Activated CD4-positive, CD25-positive, alpha-beta regulatory T cell treated with anti-CD3 and anti-CD28 coated beads, Interleukin-2, amount 50 U/mL, for 16 hours (primary cell): Measurements from ENCODE around the gene RPP30.
"Not testable (repeated sequence)": the region's sequence is repeated elsewhere in the genome, so short reads cannot be mapped to it uniquely, and the experiment has no call there.

Experiments used
- DNase-seq: peaks from one replicate; pipeline ENCODE4 v3.0.0-alpha.2; 2020; ENCODE audit warnings: low read depth, low spot score

RPP30 gene

DNA sequence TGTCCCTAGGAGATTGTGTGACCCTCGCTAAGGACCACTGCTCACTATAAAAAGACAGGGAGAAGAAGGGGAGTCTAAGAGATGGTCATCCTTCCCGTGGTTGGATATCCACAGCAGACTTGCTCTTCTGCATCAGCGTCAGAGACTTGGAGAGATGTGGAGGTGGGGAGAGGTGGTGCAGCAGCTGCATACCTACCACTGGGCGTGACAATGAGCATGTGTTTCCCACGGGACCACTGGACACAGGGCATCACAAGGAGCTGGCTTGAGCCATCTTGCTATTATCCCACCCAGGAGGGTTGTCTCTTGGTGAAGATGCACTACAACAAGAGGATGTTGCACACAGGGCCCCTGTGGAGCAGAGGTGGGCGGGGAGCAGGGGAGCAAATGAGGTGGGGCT lies 67.9 kb downstream of the RPP30 start:
- DNase-seq, result no peak

DNA sequence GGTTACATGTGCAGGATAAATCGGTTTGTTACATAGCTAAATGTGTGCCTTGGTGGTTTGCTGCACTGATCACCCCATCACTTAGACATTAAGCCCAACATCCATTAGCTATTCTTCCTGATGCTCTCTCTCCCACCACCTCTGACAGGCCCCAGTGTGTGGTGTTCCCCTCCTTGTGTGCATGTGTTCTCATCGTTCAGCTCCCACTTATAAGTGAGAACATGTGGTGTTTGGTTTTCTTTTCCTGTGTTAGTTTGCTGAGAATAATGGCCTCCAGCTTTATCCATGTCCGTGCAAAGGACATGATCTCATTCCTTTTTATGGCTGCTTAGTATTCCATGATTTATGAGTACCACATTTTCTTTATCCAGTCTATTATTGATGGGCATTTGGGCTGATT lies 71.2 kb downstream of the RPP30 start:
- not testable (repeated sequence) for DNase-seq

DNA sequence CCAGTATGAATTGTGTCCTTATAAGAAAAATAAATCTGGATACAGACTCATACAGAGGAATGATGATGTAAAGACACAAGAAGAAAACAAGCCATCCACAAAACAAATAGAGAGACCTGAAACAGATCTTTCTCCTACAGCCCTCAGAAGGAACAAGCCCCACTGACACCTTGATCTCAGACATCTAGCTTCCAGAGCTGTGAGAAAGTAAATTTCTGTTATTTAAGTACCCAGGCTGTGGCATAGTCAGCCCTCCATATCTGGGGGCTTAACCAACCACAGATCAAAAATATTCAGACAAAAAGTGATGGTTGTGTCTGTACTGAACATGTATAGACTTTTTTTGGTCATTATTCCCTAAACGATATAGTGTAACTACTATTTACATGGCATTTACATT lies 73.0 kb downstream of the RPP30 start:
- no peak for DNase-seq

DNA sequence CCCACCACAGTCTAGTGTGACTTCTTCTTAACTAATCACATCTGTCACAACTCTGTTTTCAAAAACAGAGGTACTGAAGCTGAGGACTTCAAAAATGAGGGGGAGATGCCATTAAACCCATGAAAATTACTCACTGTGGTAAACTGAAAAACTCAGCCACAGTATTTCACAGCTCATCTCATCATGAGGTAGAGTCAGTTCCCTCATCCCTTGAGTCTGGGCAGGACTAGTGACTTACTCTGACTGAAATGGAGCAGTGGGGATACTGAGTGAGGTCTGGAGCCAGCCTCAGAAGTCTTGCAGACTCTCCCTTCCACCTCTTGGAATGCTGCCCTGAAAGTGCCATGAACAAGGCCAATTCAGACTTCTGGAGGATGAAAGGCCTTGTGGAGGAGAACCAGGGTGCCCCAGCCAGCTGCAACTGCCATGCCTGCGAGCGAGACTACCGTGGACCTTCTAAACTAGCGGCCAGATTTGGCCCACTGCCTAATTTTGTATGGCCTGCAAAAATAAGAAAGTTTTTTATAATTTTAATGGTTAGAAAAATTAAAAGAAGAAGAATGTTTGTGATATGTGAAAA lies 73.8 kb downstream of the RPP30 start:
- no peak for DNase-seq

DNA sequence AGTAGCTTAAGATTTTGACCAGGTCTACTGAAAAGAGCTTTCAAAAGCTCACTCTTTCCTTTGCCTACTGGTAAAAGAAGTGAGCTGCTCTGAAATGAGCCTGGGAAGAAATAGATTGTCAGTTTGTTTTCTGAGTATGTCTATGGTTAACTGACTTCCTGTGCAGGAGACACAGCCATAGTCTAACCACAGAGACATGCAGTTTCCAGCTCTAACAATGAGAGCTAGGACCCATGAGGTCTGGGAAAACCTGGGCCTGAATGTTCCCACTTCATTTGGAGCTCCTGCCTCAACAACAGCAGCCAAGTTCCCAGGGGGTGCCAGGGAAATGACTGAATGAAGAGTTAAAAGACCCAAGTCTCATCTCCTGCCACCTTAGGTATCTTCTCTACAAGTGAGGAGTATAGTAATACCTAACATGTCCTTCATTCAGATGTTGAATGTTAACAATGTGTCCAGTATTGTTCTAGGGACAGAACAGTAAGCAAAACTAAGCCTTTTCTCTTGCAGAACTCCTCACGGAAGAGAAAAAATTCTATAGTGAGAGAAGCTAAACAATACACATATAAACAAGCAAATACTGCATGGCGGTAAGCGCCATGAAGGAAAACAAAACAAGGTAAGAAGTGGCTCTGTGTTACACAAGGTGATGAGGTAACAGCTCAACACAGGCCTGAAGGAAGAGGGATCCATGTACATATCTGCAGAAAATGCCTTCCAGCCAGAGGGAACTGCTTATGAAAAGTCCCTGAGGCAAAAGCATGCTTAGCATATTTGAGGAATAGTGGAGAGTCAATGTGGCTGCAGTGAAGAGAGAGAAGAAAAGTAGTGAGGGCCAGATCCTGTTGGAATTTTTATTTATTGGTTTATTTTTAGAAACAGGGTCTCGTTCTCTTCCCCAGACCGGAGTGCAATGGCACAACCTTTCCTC lies 75.5 kb downstream of the RPP30 start:
- DNase-seq, result no peak
